Gastroesophageal sphincter (tissue), 3 donors: Measurements from ENCODE around the gene CLEC4C.
"Not testable (repeated sequence)": the region's sequence is repeated elsewhere in the genome, so short reads cannot be mapped to it uniquely, and the experiment has no call there.

Experiments used
- POLR2A ChIP-seq, 2 donors: fragments of 450-650 bp; IDR thresholded peaks; one replicate each; pipeline ENCODE4 v1.6.1; 2017; ENCODE audit warnings: antibody characterized with exemption in 2 of 2, mild to moderate bottlenecking in 2 of 2, moderate library complexity in 1 of 2
- POLR2AphosphoS5 ChIP-seq: sonication (generic); formaldehyde crosslinking; IDR thresholded peaks from one replicate; pipeline ENCODE4 v1.6.1; 2017; ENCODE audit warnings: antibody characterized with exemption
- TF ChIP-seq, protein P1 (sequence below), 4 experiments: fragments of 200-600 bp in 2 of 4; fragments of 450-650 bp in 2 of 4; sonication (generic) in 1 of 4; IDR thresholded peaks; one replicate each; pipeline ENCODE4 v1.5.1; 2017 to 2019; ENCODE audit warnings: antibody characterized with exemption in 4 of 4, mild to moderate bottlenecking in 2 of 4, moderate library complexity in 2 of 4

DNA sequence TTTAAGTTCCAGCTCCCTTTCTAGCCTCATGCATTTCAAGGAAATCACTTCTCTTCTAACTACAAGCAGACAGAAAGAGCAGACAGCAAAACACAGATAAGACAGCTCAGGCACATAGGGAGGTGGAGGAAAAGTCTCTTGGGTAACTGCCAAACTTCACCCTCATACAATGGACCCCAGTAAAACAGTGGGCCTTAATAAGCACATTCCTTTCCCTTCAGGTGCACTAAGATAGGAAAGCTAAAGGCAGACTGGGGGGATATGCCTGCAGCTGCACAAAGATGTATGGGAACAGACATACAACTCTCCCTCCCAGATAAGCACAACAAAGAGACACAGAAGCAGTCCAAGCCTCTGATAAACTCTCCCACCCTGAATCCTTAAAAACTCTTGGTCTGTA is 16.2 kb downstream of the CLEC4C start:
- not testable (repeated sequence) for TF ChIP-seq POLR2A (IDR thresholded peaks at IDR 0.05); POLR2AphosphoS5
- TF ChIP-seq, protein P1, sequence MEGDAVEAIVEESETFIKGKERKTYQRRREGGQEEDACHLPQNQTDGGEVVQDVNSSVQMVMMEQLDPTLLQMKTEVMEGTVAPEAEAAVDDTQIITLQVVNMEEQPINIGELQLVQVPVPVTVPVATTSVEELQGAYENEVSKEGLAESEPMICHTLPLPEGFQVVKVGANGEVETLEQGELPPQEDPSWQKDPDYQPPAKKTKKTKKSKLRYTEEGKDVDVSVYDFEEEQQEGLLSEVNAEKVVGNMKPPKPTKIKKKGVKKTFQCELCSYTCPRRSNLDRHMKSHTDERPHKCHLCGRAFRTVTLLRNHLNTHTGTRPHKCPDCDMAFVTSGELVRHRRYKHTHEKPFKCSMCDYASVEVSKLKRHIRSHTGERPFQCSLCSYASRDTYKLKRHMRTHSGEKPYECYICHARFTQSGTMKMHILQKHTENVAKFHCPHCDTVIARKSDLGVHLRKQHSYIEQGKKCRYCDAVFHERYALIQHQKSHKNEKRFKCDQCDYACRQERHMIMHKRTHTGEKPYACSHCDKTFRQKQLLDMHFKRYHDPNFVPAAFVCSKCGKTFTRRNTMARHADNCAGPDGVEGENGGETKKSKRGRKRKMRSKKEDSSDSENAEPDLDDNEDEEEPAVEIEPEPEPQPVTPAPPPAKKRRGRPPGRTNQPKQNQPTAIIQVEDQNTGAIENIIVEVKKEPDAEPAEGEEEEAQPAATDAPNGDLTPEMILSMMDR (IDR thresholded peaks at IDR 0.05): not testable (repeated sequence)
